ENCODE data around the gene TMEM200A. TPM values are rescaled to one million over a fixed set of nuclear protein-coding genes. Genes with fewer than 3 reads are reported as not detected.

The TMEM200A gene
- total and polyA plus RNA-seq, 2 of the 8 experiments (the other 6 are each of a cell fraction or from before 2014, with no cell fraction given): 6.2 to 13.9 TPM

DNA sequence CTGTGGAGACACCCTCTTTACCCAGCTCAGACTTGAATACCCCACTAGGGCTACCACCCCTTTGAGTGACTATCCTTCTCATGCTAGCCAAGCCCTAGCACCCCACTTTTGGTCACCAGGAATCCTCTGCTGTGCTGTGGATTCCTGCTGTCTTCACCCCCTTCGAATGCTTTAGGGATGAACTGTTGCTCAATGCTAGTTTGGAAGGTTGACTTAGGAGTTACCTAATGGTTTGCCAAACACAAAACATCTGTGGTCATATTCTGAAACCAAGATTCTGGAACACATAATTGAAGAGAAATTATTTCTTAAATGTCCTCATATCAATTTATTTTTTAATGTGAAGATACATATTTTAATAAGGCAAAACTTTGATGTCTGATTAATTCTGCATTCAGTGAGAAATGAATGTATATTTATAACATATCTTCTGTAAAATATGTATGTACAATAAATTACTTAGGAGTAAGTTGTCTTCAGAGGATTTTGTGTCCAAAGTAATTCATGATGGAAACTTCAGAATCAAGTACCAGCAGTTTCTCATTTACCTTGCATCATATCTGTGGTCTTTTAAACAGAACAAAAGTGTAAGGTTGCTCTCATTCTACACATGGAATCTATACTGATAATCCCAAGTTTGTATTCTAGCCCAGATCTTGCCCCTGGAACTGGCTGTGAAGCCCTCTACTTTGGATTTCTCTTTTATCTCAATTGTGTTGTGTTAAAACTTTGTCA lies 46.9 kb downstream of the TMEM200A start:
- DNase-seq (ENCODE audit: low read depth in 1 of 2, low spot score in 2 of 2) (no peak), FAIRE-seq (no peak)
- H3K14ac ChIP-seq (ENCODE audit: insufficient read length): no peak overlapping the region
- H3K27me3 ChIP-seq (replicated peaks in 1 of 4; ENCODE audit: control insufficient read depth in 3 of 4, extremely low read depth in 1 of 4, insufficient read depth in 3 of 4, low read length in 3 of 4): no peaks in the 10 kb centered on the region
- no peak overlapping the region for H2BK15ac ChIP-seq (ENCODE audit: low read length)
- no peak overlapping the region for H2BK120ac ChIP-seq (replicated peaks; ENCODE audit: low read depth, low read length)
- 100% methylated on average over 1 of the region's 1 CpG; no CpG with 5 or more reads in 1 of the 2 experiments for WGBS, 2 experiments (ENCODE audit: extremely low coverage in 1 of 2, insufficient coverage in 1 of 2, insufficient read length in 1 of 2, insufficient replicate concordance in 2 of 2, low coverage in 1 of 2, low lambda C conversion rate in 2 of 2, missing lambda C conversion rate in 1 of 2)
- H3K4me1 ChIP-seq (replicated peaks in 1 of 4; ENCODE audit: control insufficient read depth in 3 of 4, insufficient read depth in 4 of 4, low read length in 3 of 4): peaks cover 0 to 2% (median 0%) of the 10 kb centered on the region in 4 experiments; a peak in 2 of 7 replicates
- peak overlapping the region; percentile 29; the same call in 1 of the 2 replicates for H2AK5ac ChIP-seq (ENCODE audit: low read depth, low read length)
- H3K36me3 ChIP-seq (ENCODE audit: control insufficient read depth in 2 of 4, insufficient read depth in 4 of 4, low read length in 3 of 4): 0 out of 8 replicates have a peak, but pooled peaks cover 0 to 3% (median 0%) of the 10 kb centered on the region in 4 experiments
- no peak overlapping the region for H3K9ac ChIP-seq (replicated peaks in 1 of 4; ENCODE audit: extremely low read depth in 1 of 4, low read depth in 3 of 4, low read length in 3 of 4)
- H3K4me2 ChIP-seq (ENCODE audit: insufficient read depth in 1 of 2, low read depth in 2 of 2, low read length in 2 of 2): no peak overlapping the region
- no peak overlapping the region for H2BK12ac ChIP-seq (ENCODE audit: low read depth, low read length)
- H4K91ac ChIP-seq (replicated peaks; ENCODE audit: insufficient read length, low read length): no peak overlapping the region
- H3K56ac ChIP-seq (replicated peaks; ENCODE audit: insufficient read length, low read depth, low read length): no peak overlapping the region
- H3K23ac ChIP-seq (ENCODE audit: insufficient read length): no peak overlapping the region
- peaks cover 3 to 4% of the 10 kb centered on the region in 2 experiments; a peak in 2 of 4 replicates for H3K9me3 ChIP-seq (ENCODE audit: insufficient read depth in 2 of 2, low read depth in 1 of 2, low read length in 1 of 2)
- H3K4ac ChIP-seq (replicated peaks; ENCODE audit: insufficient read length, low read depth, low read length): no peak overlapping the region
- H4K20me1 ChIP-seq (replicated peaks in 1 of 2; ENCODE audit: control insufficient read depth in 1 of 2, insufficient read depth in 2 of 2, low read length in 2 of 2): no peaks in the 10 kb centered on the region
- peaks cover 0 to 7% of the 10 kb centered on the region in 2 experiments; a peak in 2 of 4 replicates for H3K79me2 ChIP-seq (ENCODE audit: control insufficient read depth in 1 of 2, insufficient read depth in 2 of 2, low read length in 2 of 2)
- ChIA-PET CTCF (ENCODE audit: partially characterized antibody) (no interaction called here), POLR2A (ENCODE audit: partially characterized antibody) (no interaction called here)
- H2BK20ac ChIP-seq (ENCODE audit: low read length): no peak overlapping the region
- no peak overlapping the region for H3K18ac ChIP-seq (ENCODE audit: extremely low read depth, low read length)
- no peak overlapping the region for H3K4me3 ChIP-seq (ENCODE audit: extremely low read depth in 1 of 4, insufficient read depth in 2 of 4, low read depth in 3 of 4, low read length in 4 of 4)
- H3K23me2 ChIP-seq (ENCODE audit: low read depth, low read length): no peaks in the 10 kb centered on the region
- no peak for TF ChIP-seq BACH1 (IDR thresholded peaks at IDR 0.05; ENCODE audit: low read length)
- TF ChIP-seq RAD21 (IDR thresholded peaks at IDR 0.05 in 1 of 2, conservative IDR thresholded peaks at IDR 0.05 in 1 of 2; ENCODE audit: low read depth in 2 of 2, low read length in 2 of 2): no peak
- TF ChIP-seq CHD2 (IDR thresholded peaks at IDR 0.05; ENCODE audit: low read length): no peak
- no peak for TF ChIP-seq GTF2F1 (IDR thresholded peaks at IDR 0.05; ENCODE audit: borderline replicate concordance, low read depth, low read length)
- TF ChIP-seq HDAC6 (IDR thresholded peaks at IDR 0.05; ENCODE audit: low read depth, low read length): no peak
- no peak overlapping the region for H2BK5ac ChIP-seq (ENCODE audit: low read depth, low read length)
- H3K79me1 ChIP-seq (ENCODE audit: low read depth, low read length): no peaks in the 10 kb centered on the region; the same call in none of the 2 replicates
- H3K27ac ChIP-seq (ENCODE audit: low read depth, low read length): no peak overlapping the region
- H4K5ac ChIP-seq (ENCODE audit: insufficient read length, low read depth, low read length): no peak overlapping the region
- no peak overlapping the region for H2AFZ ChIP-seq (ENCODE audit: low read length)
- no peak overlapping the region for H4K8ac ChIP-seq (ENCODE audit: extremely low read depth, insufficient read depth, low read length)
